GM18526 (cell line): ENCODE measurements around the gene GATAD2A.

Experiments
- POLR2A ChIP-seq: IDR thresholded peaks from 3 replicates; pipeline ENCODE4 v1.6.1; 2011; ENCODE audit not compliant: insufficient read length; ENCODE audit errors: extremely low read depth

GATAD2A gene

DNA sequence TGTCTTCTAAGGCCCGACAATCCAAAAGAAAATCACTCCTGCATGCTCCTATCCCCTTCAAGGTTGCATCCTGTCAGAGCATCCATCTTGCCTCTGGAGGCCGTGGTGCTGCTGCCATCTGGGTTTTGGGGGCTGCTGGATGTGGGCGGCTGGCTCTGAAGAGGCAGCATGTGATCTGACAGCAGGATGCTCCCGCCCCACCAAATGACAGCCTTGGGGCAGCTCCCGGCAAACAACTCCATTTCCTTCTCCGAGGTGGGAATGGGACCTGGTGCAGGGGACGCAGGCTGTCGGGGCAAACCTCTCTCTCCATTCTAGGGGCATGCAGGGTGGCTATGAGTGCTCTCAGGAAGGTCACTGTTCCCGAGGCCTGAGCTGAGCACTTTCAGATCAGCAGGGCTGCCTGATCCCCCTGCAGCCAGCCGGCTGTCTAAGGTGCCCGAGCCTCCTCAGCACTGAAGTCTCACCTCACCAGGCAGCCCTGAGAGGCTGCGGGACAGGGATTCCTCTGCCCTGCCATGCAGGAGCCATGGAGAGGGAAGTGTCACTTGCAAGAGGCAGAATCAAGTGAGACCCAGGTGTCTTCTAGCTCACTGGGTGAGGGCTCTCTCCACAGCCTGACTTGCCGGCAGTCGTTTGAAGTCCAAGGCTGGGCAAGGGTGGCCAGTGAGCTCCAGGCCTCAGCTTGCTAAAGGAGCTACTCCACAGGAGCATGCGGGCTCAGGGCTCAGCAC lies 81.0 kb downstream of the GATAD2A start:
- TF ChIP-seq POLR2A: no peak

DNA sequence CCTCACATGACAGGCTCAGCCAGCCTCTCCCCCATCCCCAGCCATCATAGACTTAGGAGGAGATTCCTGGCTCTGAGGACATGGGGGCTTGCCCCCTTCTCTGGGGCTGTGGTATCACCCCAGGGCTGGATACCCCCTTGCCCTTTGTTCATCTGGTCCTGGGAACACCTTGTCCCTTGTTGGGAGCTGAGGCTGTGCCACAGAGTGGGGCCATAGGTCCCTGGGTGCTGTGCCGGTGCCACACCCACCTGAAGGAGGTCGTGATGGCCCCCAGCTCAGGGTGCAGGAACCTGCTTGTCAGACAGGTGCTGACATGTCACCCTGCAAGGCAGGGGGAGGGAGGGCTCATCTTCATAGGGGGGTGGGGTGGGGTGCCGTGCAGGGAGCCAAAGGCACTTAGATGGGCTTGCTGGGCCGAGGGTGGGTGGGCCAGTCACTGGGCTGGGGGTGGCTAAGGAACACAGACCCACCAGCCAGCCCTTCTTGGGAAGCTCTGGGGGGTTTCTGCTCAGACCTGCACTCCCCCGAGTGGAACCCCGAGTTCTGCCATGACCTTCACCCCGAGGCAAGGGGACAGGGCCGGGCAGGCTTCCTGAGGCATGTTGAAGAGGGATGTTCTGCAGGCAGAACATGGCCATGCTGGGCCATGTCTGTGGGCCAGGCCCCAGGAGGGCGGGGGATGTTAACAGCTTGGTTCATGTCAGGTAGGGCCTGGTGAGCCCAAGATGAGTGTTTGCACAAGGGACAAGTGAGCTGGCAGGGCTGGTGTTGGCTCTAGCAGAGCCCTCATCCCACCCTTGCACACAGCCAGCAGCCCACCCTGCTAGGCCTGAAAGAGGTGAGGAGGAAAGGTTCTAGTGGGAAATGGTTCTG lies 81.8 kb downstream of the GATAD2A start:
- no peak for TF ChIP-seq POLR2A

DNA sequence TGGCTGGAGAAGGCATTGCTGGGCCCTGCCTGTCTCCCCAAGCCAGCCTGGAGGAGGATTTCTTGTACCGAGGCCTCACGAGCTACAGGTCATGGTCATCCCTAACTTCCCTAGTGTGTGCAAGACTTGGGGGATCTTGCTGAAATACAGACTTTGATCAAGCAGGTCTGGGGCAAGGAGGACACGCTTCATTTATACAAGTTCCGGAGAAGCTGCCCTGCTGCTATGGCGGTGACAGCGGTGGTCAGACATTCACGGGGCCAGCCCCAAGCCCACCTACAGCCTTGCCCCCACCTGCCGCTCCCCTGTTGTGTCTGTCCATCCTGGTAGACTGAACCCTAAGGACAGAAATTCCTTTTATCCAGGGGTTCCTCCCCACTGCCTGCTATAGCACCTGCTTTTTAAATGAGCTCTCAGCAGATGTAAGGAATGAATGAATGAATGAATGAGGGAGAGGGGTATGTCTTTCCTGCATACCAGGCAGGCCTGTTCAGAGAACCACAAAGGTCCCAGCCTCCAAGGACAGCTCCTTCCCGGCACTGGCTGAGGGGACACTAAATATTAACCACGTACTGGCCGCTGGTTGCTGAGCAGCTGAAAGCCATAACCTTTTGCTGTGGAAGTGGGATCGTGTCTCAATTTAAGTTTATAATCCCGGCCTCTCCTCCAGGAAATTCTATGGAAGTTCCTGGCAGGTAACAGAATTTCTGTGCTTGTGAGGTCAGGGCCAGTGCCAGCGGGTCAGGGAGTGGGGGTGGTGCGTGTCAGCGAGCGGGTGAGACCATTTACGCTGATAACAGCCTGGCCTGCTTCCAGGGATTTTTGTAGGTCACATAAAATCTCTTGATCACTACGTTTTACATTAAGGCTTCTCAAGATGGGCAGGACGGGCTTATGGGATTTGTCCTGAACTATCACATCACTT lies 82.7 kb downstream of the GATAD2A start:
- no peak for TF ChIP-seq POLR2A

DNA sequence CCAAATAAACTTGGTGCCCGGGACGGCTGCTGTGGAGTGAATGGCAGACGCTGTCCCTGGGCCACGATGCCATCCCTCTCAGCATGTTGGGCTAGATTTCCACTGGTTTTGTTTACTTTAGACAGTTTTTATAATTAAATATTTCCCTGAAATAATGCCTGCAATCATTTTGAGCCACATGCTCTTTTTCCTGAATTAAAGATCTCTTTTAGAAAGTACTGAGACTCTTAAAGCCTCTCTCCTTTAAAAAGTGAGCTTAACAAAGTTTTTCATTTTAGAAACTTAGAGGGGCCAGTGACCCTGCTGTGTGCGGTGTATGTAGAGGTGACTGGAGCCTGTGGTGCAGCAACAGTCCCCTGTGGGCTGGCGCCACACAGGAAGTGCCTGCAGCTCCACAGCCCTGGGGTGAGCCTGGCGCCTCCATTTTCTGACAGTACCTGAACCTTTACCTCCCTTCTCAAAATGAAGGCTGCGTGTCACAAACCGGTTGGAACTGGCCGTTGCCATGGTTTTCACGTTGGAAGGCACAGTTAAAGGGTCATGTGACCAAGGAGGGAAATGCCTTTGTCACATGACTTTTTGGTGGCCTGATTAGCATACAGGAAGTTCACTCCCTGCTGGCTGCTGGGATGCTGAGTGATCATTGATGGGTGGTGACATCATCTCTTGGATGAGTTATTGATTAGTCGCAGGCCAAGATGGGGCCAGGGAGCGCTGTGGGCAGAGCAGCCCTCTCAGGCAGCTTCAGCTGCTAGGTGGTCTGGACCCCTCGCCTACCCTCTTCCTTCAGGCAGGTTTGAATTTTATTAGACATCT lies 83.6 kb downstream of the GATAD2A start:
- peak; percentile 27 for TF ChIP-seq POLR2A

DNA sequence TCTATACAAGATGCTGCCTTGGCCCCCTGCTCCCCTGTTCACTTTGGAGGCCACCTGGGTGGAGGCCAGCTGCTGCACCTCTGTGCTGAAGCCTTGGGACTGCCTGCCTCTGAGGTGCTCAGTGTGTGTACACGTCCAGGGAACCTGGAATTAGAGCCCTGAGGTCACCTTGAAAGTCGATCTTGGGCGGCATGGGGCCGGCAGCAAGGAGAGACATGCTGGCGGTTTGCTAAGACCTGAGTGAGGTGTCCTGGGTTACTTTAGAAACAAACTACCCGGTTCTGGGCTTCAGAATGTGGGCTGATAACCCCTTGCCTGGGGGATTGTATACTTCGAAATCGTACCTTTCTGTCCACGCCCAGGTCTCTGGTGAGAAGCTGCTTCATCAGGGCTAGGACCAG lies 84.3 kb downstream of the GATAD2A start:
- TF ChIP-seq POLR2A: no peak

DNA sequence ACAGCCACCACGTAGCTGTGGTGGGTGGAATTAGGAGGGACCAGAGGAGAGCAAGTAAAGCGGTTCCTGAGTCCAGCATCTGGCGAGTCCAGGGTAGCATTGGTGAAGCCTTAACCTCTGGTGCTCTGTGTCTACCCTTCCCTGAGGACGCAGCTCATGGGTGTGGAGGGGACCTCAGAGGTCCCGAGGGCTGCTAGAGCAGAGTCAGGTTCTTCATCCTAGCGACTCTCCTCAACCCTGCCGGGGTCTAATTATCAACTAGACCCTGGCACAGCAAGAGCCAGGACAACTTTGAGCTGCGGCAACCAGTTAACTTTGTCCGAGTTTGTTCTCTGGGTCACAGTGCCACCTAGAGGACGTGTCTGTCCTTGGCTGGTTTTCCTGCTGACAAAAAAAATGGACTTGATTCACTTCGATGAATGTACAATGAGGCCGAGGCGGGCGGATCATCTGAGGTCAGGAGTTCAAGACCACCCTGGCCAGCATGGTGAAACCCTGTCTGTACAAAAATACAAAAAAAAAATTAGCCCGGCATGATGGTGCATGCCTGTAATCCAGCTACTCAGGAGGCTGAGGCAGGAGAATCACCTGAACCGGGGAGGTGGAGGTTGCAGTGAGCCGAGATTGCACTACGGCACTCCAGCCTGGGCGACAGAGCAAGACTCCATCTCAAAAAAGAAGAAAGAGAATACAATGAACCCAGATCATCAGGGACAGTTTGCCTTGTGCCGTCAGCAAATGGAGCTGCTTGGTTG lies 84.9 kb downstream of the GATAD2A start:
- TF ChIP-seq POLR2A: no peak

DNA sequence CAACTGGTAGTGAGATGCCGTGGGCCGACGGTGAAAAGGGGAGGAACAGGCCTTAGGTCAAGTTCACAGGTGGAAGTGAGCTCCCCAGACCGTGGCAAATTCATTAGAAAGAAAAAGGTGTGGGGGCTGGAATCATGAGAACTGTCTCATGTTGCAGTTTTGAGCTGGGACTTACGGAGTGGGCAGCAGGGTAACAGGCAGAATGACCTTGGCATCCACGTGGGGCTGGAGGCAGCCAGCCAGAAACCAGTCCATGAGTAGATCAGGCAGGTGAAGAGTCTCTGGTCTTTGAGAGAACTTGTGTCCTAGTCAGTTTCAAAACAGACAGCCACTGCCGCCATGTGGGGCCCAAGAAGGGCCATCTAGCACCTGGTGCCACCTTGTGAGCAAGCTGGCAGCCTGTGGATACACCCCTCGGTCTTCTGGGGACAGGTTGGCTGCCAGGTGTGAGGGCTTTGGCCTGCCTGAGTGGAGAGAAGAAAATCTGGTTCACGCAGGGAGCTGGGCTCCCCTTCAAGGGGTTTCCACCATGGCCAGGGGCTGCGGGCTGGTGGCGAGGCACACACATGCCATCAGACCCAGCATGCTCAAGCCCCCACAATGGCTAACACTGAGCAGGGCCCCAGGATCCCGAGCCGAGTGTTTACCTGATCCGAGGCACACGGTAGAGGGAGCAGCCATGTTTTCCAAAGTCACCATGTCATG lies 86.0 kb downstream of the GATAD2A start:
- no peak for TF ChIP-seq POLR2A

DNA sequence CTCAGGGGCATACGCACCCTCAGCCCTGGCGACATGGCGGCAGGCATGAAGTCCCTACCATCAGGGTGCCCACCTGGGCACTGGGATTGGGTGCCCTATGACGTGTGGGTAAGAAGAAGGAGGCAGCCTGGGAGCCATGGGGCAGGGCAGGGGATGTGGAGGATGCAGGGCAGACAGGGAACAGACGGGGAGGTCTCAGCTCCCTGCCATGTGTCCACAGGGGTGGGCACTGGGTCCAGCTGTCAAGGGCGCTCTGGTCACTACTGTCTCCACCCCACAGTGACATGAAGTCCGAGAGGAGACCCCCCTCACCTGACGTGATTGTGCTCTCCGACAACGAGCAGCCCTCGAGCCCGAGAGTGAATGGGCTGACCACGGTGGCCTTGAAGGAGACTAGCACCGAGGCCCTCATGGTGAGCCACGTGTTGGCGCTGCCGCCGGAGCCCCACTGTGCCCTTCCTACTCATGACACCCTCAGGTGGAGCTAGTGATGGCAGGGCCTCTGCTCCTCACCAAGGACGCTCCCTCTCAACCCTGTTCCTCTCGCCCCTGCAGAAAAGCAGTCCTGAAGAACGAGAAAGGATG lies 86.6 kb downstream of the GATAD2A start:
- no peak for TF ChIP-seq POLR2A

DNA sequence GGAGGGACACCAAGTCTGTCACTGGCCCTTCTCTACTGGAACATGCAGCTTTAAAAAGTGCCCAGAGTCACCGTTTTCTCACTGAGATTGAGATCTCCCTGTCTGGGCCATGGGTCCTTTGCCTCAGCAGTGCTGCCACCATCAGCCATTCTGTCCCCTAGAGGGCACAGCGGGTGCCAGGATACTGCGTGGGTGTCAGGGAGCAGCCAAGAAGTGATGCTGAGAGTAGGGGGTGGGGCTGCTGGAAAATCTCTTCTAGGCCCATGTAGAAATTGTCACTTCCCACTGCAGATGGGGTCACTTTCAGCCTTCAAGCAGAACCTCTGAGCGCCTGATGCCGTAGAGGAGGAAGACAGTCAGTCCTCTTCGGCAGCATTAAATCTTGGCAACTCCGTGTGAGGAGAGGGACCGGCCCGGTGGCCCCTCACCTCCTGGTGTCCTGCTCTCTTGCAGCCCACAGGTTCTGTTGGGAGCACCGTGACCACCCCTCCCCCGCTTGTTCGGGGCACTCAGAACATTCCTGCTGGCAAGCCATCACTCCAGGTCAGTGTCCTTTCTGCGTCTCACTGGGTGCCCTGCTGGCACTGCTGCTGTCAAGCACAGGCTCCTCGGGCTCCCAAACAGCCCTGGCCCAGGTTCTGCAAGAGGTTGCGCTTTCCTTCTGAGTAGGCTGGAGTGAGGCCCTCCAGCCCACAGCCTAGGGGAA lies 88.5 kb downstream of the GATAD2A start:
- TF ChIP-seq POLR2A: no peak

DNA sequence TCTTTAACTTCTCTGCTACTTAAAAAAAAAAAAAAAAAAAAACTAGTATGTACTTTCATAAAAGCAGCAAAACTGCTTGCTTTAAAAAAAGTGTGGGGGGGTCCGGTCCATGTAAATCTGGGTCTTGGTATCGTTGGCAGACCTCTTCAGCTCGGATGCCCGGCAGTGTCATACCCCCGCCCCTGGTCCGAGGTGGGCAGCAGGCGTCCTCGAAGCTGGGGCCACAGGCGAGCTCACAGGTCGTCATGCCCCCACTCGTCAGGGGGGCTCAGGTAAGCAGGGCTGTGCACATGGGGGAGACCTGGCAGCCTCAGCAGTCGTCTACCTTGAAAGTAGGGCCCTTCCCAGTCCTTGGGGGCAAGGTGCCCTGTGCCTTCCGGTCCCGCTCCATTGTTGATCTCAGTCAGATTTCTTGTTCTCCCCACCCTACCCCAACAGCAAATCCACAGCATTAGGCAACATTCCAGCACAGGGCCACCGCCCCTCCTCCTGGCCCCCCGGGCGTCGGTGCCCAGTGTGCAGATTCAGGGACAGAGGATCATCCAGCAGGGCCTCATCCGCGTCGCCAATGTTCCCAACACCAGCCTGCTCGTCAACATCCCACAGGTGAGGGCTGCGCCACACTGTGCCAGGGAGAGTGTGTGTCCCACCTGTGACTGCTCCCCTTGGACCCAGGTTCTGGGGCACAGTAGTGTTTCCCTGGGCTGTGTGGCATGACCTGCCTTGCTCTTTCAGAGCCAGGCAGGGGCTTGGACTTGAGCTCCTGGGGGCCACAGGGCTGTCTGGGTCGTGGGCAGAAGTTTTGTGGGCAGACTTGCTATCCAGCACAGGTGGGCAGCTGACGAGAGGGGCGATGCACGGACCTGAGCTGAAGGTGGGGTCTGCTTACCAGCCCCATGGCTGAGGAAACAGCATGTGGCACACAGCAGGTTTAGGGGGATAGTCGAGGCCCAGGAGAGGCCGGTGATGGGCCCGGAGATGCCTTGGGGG lies 90.4 kb downstream of the GATAD2A start:
- no peak for TF ChIP-seq POLR2A
